Peyer's patch (tissue), 4 donors: ENCODE measurements around the gene RARS1. TPM values are rescaled to one million over a fixed set of nuclear protein-coding genes. Genes with fewer than 3 reads are reported as not detected.

Experiments used
- DNase-seq, 3 donors: peaks; one replicate each; pipeline ENCODE4 v3.0.0-alpha.2; 2017 to 2019
- H3K27ac ChIP-seq, 4 donors: fragments of 200-600 bp; sonication (generic); one replicate each; pipeline ENCODE4 v1.5.1; 2016 to 2019
- H3K27me3 ChIP-seq, 2 donors: fragments of 200-600 bp; sonication (generic); one replicate each; pipeline ENCODE4 v1.5.1; 2019
- H3K36me3 ChIP-seq, 3 donors: fragments of 200-600 bp; sonication (generic); one replicate each; pipeline ENCODE4 v1.5.1; 2016 to 2019
- H3K4me1 ChIP-seq, 4 donors: fragments of 200-600 bp; sonication (generic); one replicate each; pipeline ENCODE4 v1.5.1; 2016 to 2019
- H3K4me3 ChIP-seq, 4 donors: fragments of 200-600 bp; sonication (generic); 1 replicate in 3 of 4; 2 replicates in 1 of 4; pipeline ENCODE4 v1.5.1; 2016 to 2019; ENCODE audit warnings: mild to moderate bottlenecking in 1 of 4
- H3K9me3 ChIP-seq, 4 donors: fragments of 200-600 bp; sonication (generic); one replicate each; pipeline ENCODE4 v1.5.1; 2016 to 2019; ENCODE audit warnings: mild to moderate bottlenecking in 1 of 4
- POLR2A ChIP-seq, 2 donors: fragments of 450-650 bp; IDR thresholded peaks; one replicate each; pipeline ENCODE4 v1.5.1; 2017; ENCODE audit warnings: antibody characterized with exemption in 2 of 2, mild to moderate bottlenecking in 2 of 2, moderate library complexity in 2 of 2
- total RNA-seq, 4 donors: library from RNA; depleted of rRNA; stranded (reverse); fragments of >200 nt; gene quantifications; one replicate each; pipeline ENCODE4 v1.1.0, GENCODE V29; 2016
- TF ChIP-seq, protein P1 (sequence below), 6 experiments: fragments of 450-650 bp in 4 of 6; fragments of 200-600 bp in 2 of 6; sonication (generic) in 1 of 6; IDR thresholded peaks; one replicate each; pipeline ENCODE4 v1.5.1; 2017 to 2019; ENCODE audit warnings: antibody characterized with exemption in 6 of 6, mild to moderate bottlenecking in 3 of 6, moderate library complexity in 1 of 6

RARS1 gene
- total RNA-seq, 4 donors from 2014 or later, result 81.5 to 115 (median 108) TPM

DNA sequence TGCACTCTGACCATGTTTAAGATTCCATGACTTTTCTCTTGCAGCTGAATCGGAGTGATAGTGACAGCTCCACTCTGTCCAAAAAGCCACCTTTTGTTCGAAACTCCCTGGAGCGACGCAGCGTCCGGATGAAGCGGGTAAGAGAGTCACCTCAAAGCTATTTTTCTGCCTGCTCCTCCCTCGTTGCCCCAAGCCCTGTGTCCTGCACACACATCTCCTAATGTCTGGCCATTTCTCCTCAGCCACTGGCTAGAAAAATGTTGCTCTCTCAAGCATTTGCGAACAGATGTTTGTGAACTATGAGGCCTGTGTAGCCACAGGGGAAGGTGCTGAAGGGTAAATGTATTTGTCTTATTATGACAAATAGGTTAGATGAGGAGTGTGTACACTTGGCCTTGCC is 25.7 kb upstream of the RARS1 start:
- no peak overlapping the region for H3K27ac ChIP-seq
- no peaks in the 10 kb centered on the region for H3K27me3 ChIP-seq
- no peaks in the 10 kb centered on the region for H3K4me1 ChIP-seq
- TF ChIP-seq, protein P1, sequence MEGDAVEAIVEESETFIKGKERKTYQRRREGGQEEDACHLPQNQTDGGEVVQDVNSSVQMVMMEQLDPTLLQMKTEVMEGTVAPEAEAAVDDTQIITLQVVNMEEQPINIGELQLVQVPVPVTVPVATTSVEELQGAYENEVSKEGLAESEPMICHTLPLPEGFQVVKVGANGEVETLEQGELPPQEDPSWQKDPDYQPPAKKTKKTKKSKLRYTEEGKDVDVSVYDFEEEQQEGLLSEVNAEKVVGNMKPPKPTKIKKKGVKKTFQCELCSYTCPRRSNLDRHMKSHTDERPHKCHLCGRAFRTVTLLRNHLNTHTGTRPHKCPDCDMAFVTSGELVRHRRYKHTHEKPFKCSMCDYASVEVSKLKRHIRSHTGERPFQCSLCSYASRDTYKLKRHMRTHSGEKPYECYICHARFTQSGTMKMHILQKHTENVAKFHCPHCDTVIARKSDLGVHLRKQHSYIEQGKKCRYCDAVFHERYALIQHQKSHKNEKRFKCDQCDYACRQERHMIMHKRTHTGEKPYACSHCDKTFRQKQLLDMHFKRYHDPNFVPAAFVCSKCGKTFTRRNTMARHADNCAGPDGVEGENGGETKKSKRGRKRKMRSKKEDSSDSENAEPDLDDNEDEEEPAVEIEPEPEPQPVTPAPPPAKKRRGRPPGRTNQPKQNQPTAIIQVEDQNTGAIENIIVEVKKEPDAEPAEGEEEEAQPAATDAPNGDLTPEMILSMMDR (IDR thresholded peaks at IDR 0.05), result no peak
- TF ChIP-seq POLR2A (IDR thresholded peaks at IDR 0.05), result no peak
- H3K4me3 ChIP-seq, result no peak overlapping the region
- DNase-seq, result no peak
- H3K9me3 ChIP-seq, result peaks cover 0 to 4% (median 0%) of the 10 kb centered on the region in 4 donors
- peaks cover 0 to 17% (median 0%) of the 10 kb centered on the region in 3 donors for H3K36me3 ChIP-seq

DNA sequence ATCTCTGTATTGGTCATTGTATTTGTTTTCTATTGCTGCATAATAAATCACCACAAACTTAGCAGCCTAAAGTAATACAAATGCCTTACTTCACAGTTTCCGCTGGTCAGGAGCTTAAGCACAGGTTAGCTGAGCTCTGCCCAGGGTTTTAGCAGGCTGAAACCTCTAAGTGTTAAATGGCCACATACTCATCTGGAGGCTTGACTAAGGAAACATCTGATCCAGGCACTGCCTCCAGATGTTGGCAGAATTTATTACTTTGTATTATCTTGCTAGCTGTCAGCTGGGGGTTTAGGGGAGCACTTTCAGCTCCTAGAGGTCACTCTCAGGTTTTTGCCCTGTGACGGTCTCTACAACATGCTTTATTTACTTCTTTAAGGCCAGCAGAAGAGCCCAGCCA is 23.2 kb upstream of the RARS1 start:
- Histone ChIP-seq H3K36me3 (peaks cover 0 to 17% (median 0%) of the 10 kb centered on the region in 3 donors), H3K27me3 (no peaks in the 10 kb centered on the region), H3K27ac (no peak overlapping the region), H3K9me3 (no peaks in the 10 kb centered on the region), H3K4me3 (no peak overlapping the region), H3K4me1 (no peaks in the 10 kb centered on the region)
- no peak for DNase-seq
- TF ChIP-seq, protein P1 (IDR thresholded peaks at IDR 0.05), result no peak
- no peak for TF ChIP-seq POLR2A (IDR thresholded peaks at IDR 0.05)

DNA sequence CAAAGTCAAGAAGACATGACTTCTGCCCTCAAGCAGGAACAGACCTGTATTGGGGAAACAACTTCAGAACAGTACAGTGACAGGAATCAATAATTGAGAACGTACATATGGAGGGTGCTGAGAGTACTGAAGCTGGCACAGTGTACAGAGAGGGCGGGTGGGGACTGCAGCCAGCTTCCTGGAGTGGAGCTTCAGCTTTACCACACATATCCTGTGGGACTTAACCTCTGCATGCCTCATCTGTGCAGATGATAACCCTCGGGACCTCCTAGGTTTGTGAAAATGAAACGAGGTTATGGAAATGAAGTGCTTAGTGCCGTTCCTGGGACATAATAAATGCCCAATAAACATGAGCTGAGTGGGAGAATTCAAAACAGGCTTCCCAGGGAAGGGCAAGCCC is 22.1 kb upstream of the RARS1 start:
- no peak for DNase-seq
- Histone ChIP-seq H3K27ac (no peak overlapping the region), H3K36me3 (peaks cover 0 to 25% (median 0%) of the 10 kb centered on the region in 3 donors), H3K9me3 (no peaks in the 10 kb centered on the region), H3K4me3 (no peak overlapping the region), H3K27me3 (no peaks in the 10 kb centered on the region), H3K4me1 (no peaks in the 10 kb centered on the region)
- TF ChIP-seq POLR2A (IDR thresholded peaks at IDR 0.05), result no peak

- Histone ChIP-seq H3K4me1 (no peaks in the 10 kb centered on the region), H3K36me3 (peaks cover 0 to 25% (median 0%) of the 10 kb centered on the region in 3 donors), H3K4me3 (no peak overlapping the region), H3K27me3 (no peaks in the 10 kb centered on the region), H3K9me3 (no peaks in the 10 kb centered on the region), H3K27ac (no peak overlapping the region)
- TF ChIP-seq, protein P1 (IDR thresholded peaks at IDR 0.05), result no peak
- TF ChIP-seq POLR2A (IDR thresholded peaks at IDR 0.05), result no peak
- DNase-seq, result no peak
These were observed 21.6 kb upstream of the RARS1 start for GRCh38 chr5:168464641-168465040.

GRCh38 chr5:168467755-168468330 is 18.4 kb upstream of the RARS1 start:
- H3K4me1 ChIP-seq, result no peaks in the 10 kb centered on the region
- H3K27ac ChIP-seq, result no peak overlapping the region
- TF ChIP-seq, protein P1 (IDR thresholded peaks at IDR 0.05), result no peak
- TF ChIP-seq POLR2A (IDR thresholded peaks at IDR 0.05), result no peak
- H3K9me3 ChIP-seq, result no peaks in the 10 kb centered on the region
- no peak overlapping the region for H3K4me3 ChIP-seq
- no peak for DNase-seq
- H3K27me3 ChIP-seq, result no peaks in the 10 kb centered on the region
- H3K36me3 ChIP-seq, result peaks cover 0 to 20% (median 0%) of the 10 kb centered on the region in 3 donors

DNA sequence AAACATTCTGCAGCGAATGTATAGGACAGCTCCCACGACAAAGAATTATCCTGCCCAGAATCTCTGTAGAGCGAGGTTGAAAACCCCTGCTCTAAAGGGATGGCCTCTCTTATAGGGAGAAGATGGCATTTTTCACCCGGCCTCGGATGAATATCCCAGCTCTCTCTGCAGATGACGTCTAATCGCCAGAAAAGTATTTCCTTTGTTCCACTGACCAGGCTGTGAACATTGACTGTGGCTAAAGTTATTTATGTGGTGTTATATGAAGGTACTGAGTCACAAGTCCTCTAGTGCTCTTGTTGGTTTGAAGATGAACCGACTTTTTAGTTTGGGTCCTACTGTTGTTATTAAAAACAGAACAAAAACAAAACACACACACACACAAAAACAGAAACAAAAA is 17.4 kb upstream of the RARS1 start:
- TF ChIP-seq, protein P1 (IDR thresholded peaks at IDR 0.05), result no peak
- no peak for TF ChIP-seq POLR2A (IDR thresholded peaks at IDR 0.05)
- peaks cover 0 to 20% (median 0%) of the 10 kb centered on the region in 3 donors for H3K36me3 ChIP-seq
- no peak for DNase-seq
- no peaks in the 10 kb centered on the region for H3K9me3 ChIP-seq
- H3K4me3 ChIP-seq, result no peak overlapping the region
- H3K4me1 ChIP-seq, result no peaks in the 10 kb centered on the region
- no peaks in the 10 kb centered on the region for H3K27me3 ChIP-seq
- H3K27ac ChIP-seq, result no peak overlapping the region
